ENCODE measurements around the gene PPP2R2D.

The PPP2R2D gene

DNA sequence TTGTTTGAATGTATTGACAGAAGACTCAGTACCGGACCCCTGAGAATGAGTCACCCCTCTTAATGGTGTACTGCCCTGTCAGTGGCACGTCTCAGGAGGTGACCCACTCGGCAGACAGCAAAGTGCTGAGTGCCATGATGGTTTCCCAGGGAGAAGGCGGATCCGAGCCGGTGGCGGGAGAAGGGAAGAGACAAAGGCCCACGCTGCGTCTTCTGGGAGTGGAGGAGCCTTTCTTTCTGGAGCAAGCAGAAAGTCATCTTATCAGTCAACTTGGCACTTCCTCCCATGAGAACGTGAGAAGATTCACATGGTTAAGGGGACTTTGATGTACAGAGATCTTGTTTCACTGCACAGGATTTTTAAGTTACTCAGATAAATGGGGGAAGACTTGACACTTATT lies 14.6 kb upstream of the PPP2R2D start:
- in situ Hi-C loops (cut with HindIII; ENCODE audit: low sequenced_read_pairs): no loop called here

DNA sequence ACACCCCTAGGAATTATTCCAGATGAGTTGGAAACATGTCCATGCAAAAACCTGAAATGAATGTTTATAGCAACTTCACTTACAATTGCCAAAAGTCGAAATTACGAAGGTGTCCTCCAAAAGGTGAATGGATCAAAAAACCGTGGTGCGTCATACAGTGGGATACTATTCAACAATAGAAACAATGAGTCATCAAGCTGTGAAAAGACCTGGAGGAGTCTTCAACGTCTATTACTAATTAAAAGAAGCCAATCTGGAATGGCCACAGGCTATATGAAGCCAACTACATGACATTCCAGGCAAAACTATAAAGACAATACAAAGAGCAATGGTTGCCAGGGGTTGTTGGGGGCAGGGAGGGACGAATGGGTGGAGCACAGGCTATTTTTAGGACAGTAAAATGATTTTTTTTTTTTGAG lies 12.6 kb upstream of the PPP2R2D start:
- in situ Hi-C loops (cut with HindIII; ENCODE audit: low sequenced_read_pairs): no loop called here

DNA sequence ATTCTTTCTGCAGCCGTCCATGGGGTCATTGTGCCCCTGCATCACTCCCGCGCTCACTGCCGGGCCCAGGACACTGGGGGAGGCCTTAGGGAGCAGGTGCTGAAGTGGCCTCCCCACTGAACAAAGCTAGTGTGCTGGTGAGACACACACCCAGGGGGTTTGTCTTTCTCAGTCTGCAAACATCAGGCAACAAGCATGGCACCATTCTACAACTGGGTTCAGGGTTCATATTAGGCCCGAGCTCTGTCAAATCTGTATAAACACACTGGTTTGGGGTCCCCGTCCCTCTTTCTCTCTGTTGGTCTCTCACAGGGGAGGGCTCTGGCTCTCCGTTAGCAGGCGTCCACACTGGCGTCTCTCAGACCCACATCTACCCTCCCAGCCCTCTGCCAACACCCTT lies 11.1 kb upstream of the PPP2R2D start:
- in situ Hi-C loops (cut with HindIII; ENCODE audit: low sequenced_read_pairs): no loop called here

DNA sequence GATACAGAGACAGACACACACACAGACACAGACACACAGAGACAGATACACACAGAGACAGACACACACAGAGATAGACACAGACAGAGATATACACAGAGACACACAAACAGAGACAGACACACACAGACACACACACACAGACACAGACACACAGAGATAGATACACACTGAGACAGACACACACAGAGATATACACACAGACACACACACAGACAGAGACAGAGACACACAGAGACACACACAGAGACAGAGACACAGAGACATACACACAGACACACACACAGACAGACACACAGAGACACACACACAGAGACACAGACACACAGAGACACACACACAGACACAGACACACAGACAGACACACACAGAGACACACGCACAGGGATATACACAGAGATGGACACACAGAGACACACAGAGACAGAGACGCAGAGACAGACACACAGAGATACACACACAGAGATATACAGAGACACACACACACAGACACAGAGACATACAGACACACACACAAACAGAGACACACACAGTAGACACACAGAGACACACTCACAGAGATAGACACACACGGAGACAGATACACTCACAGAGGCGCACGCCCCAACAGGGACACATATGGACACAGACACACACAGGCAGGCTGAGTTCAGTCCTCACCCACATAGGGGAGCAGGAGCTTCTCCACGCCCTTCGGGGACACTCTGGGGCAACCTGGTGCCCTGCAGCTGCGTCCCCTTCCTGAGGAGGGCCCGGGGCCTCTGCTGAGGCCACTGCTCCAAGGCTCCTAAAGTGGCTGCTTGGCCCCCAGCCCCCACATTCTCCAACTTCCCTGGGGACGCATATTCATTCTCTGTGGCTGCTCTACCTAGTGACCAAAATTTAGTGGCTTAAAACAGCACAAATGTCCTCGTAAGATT lies 10.3 kb upstream of the PPP2R2D start:
- in situ Hi-C loops (cut with HindIII; ENCODE audit: low sequenced_read_pairs): no loop called here

DNA sequence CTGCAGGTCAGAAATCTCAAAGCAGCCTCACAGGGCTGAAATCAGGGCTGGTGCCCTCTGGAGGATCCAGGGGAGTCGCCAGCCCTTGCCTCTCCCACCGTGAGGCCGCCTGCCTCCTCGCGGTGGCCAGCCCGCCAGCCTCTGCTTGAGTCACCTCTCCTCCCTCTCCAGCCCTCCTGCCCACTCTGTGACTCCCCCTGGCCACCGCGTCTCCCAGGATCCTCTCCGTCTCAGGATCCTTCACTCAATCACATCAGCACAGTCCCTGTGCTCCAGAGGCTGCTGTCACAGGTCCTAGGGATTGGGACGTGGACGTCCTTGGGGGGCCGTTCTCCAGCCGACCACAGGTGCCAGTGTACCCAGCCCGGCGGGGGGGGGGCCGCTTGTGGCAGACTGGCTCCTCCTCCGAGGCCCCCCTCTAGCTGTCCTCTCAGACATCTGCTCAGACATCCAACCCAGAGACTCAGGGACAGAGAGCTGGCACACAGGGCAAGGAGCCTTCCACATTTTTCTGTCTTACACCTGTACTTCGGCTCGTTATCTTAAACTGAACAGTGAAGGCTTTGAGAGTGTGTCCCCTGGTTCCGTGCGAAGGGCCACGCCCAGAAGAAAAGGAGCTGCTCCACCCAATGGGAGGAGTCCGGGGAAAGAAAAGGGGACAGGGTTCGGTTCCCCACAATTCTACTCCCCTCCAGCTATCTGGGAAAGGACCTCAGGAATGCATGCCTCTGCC lies 9.4 kb upstream of the PPP2R2D start:
- in situ Hi-C loops (cut with HindIII; ENCODE audit: low sequenced_read_pairs): no loop called here

DNA sequence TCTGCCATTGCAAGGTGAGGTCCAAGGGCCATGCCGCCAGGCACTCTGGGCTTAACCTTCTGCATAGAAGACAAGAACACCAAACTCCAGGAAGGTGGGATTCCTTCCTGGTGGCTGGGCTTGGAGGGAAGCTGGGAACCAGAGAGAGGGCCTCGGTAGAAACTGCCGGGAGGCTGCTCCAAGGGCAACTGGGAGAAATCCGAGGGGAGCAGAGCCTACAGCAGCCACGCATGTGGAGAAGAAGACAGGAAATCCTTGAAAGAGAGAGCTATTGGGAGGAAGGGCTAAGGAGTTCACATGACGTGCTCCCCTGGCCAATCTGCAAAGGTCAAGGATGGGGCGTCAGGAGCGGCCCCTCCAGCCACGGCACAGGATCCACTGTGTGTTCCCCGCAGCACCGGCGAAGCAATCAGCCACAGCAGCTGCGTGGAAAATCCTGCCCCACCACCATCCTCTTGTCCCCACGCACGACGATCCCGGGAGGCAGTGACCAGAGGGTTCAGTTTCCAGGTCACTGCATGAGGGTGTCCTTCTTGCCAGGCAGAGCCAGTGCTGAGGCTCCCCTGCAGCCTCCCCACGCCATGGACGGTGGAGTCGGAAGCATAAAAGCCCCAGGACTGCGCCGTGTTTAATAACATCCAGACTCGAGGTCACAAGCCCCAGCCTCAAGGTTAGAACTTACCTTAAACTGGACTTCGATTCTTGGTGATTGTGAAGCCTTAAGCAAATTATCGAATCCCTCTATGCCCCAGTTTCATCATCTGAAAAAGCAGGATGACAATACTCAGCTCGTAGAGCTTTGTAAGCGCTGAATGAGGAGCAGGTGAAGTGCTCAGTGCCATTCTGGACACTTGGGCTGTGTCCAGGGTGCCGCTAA lies 8.6 kb upstream of the PPP2R2D start:
- in situ Hi-C loops (cut with HindIII; ENCODE audit: low sequenced_read_pairs): no loop called here

DNA sequence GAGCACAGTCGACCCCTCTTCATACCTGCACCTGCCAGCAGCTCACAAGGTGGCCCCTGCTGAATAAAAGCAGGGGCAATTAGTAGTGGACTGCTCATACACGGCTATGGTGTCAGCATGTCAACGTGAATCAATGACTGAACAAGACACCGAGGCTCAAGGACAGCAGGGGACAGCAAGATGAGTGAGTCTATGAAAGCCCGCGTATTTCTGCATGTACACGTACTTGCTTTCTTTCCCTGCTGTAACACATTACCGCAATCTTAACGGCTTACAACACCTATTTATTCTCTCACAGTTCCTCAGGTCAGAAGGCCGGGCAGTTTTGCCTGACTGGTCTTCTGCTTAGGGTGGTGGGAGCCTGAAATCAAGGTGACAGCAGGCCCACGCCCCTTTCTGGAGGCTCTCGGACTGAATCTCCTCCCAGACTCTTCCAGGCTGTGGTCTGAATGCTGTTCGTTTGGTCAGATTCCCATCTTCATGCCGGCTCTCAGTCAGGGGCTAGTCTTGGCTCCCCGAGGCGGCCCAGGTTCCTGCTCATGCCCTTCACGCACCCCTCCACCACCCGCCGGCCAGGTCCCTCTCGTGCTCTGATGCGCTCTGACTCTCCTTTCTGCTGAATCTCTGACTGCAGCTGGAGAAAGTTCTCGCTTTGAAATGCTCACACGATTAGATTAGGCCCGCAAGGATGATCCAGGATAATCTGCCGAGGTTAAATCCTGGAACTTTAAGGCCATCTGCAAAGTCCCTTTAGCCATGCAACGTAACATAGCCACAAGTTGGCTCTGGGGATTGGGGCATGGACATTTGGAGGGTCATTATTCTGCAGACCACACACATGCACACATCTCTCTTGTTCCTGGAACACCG lies 7.8 kb upstream of the PPP2R2D start:
- in situ Hi-C loops (cut with HindIII; ENCODE audit: low sequenced_read_pairs): no loop called here

DNA sequence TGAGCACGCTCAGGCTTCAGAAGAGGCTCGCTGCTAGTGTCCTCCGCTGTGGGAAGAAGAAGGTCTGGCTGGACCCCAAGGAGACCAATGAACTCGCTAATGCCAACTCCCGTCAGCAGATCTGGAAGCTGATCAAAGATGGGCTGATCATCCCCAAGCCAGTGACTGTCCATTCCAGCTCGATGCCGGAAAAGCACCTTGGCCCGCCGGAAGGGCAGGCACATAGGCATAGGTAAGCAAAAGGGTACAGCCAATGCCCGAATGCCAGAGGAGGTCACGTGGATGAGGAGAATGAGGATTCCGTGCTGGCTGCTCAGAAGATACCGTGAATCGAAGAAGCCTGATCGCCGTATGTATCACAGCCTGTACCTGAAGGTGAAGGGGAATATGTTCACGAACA lies 5.7 kb upstream of the PPP2R2D start:
- in situ Hi-C loops (cut with HindIII; ENCODE audit: low sequenced_read_pairs): loop anchor here (5.0 kb wide), 1 partner anchor 47 kb away; no protein-coding TSS in a partner anchor

DNA sequence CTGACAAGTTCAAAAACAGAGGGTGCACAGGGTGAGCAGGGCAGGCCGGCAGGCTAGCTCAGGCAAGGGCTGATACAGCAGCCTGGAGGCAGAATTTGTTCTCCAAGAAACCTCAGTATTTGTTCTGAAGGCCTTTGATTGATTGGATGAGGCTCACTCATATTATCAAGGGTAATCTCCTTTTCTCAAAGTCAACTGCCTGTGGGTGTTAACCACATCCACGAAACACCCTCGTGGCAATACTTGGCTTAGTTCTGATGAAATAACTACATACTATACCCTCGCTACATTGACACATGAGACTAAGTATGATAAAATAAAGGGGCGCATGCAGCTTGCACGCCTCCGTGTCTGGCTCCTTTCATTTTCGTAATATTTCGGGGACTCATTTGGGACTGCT lies 4.4 kb upstream of the PPP2R2D start:
- in situ Hi-C loops (cut with HindIII; ENCODE audit: low sequenced_read_pairs): loop anchor here (5.0 kb wide), 1 partner anchor 46 kb away; no protein-coding TSS in a partner anchor

DNA sequence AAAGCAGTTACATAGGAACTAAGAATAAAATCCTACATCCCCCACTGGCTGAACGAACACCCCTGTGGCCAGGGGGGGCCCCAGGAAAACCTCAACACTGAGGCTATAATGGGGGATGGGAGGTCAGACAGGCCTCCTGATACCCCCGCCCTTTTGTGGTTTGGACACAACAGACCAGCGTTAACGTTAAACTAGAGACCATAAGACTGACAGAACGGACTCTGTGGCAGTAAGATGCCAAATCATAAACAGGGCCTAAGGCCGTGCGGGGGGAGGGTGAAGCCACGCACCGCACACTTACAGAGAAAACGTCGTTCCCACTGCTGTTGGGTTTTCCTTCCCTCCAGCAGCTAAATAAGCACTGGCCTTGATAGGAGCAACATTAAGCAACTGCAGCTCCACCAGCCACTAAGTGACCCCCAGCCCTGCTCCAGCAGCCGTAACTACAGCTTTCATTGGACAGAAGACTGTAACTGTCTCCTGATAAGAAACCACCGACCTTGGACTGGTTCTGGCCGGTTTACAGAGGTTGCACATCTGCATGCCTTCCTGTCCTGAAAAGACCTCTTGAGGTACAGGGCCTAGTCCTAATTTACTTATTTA lies 3.4 kb upstream of the PPP2R2D start:
- in situ Hi-C loops (cut with HindIII; ENCODE audit: low sequenced_read_pairs): loop anchor here (5.0 kb wide), 1 partner anchor 45 kb away; no protein-coding TSS in a partner anchor

DNA sequence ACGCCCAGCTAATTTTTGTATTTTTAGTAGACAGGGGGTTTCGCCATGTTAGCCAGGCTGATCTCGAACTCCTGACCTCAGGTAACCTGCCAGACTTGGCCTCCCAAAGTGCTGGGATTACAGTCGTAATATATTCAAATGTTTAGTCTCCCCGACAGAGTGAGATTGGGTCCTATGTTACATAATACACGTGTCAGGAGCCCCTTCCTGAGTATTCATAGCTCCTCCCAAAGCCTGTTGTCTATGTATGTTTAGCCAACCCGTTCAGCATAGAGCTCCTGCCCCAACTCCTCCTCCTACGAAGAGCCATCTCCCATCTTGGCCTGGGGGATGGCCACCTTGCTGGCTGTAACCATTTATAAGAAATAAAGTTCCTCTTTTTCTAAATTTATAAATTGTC lies 2.7 kb upstream of the PPP2R2D start:
- in situ Hi-C loops (cut with HindIII; ENCODE audit: low sequenced_read_pairs): loop anchor here (5.0 kb wide), 1 partner anchor 44 kb away; no protein-coding TSS in a partner anchor

DNA sequence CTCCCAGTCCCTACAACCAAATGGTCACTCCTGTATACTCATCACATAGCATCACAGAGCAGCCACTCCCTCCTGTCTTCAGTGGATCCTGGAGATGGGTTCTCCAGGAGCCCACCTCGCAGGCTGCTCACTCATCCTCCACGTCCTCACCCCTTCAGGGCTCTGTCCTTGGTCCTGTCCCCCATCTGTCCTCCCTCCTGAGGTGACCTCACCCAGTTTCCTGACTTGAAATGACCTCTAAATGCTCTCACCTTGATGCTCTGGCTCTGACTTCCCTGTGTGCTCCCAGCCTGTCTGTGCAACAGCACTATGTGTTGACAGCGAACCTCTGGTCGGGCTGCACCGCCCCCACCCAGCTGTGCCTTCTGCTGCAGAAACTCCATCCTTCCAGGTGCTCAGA lies 2.1 kb upstream of the PPP2R2D start:
- in situ Hi-C loops (cut with HindIII; ENCODE audit: low sequenced_read_pairs): loop anchor here (5.0 kb wide), 1 partner anchor 44 kb away; no protein-coding TSS in a partner anchor

DNA sequence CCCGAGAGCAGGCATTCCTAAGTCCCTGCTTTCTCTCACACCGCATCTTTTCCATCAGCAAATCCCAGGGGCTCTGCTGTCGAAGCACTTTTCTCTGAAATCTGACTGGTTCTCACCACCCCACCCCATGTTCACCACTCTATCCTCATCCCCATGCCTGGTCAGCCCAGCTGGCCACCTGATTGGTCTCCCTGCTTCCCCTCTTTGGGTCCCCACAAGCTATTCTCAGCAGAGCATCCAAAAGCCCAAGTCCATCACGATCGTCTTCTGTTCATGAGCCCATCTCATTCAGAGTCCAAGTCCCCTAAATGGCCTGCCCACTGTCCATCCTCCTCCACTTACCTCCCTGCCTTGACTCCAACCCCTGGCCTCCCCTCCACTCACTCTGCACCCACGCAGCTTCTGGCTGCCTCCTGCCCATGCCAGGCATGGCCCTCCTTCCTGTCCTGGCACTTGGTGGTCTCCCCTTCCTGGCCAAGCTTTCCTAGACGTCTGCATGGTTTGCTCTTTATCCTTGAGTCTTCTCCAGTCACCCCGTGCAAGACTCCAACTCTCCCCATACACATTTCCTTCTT lies 1.6 kb upstream of the PPP2R2D start:
- in situ Hi-C loops (cut with HindIII; ENCODE audit: low sequenced_read_pairs): loop anchor here (5.0 kb wide), 1 partner anchor 43 kb away; no protein-coding TSS in a partner anchor

DNA sequence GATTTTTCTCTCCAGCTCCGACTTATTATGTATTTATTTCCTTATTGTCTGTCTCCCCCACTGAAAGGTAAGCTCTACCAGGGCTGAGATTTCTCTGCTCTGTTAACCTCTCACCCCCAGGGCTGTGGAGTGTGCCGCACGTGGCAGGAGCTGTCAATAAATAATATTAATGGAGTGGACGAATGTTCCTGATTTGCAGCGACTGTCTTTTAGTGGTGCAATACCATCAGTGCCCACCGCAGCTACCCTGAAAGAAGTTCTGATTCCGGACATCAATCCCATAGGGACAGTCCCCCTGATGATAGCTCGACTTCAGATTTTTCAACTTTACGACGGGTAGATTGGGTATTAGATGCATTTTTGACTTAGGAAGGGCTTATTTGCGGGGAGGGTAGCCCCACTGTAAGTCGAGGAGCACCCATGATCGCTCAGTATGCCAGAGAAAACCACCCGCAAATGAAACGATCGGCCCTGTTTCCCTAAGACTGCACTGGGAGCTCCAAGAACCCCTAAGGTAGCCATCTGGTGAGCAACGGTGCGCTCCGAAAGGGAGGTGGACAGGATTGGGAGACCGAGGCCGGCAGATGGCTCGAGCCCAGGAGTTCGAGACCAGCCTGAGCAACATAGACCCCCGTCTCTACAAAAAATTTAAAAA lies 986 bp upstream of the PPP2R2D start:
- in situ Hi-C loops (cut with HindIII; ENCODE audit: low sequenced_read_pairs): loop anchor here (5.0 kb wide), 1 partner anchor 42 kb away; no protein-coding TSS in a partner anchor

DNA sequence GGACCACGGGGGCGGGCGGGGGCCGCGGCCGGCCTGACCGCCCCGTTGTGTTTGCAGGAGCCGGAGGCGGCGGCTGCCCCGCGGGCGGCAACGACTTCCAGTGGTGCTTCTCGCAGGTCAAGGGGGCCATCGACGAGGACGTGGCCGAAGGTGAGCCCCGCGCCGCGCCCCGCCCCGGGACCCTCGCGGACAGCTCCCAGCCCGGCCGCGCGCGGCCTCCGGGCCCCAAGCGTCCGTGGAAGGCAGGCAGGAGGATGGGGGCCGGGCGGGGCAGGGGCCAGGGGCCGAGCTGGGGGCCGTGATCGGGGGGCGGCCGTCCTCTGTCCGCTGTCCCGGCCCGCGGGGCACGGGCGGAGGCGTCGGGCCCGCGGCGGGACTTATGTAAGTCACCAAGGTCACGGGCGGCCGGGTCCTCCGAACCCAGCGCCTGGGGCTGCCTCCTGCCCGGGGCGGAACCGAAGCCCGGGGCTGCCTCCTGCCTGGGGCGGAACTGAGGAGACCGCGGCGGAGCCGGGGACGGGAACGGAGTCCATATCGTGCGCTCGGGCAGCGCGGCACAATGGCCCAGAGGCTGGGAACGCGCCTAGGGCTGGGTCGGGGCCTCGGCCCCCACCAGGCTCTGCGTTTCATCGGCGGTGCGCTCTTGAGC lies 497 bp downstream of the PPP2R2D start:
- in situ Hi-C loops (cut with HindIII; ENCODE audit: low sequenced_read_pairs): no loop called here

DNA sequence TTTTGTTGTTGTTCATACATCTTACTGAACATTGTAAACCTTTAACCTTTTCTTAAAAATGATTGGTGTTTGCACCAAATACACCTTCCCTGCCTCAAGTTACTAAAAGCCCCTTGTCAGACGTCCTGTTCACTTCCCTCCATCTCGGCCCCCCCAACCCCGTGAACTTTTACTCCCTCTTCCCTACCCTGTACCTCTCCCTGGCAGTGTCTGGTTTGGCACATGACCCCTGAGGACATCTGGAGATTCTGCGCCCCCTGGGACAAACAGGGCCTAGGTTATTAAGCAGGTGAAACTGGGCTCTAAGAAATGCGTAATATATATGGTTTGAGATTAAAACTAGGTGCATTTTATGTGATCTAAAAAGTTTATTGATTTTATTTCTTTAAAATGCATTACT lies 1.4 kb downstream of the PPP2R2D start:
- in situ Hi-C loops (cut with HindIII; ENCODE audit: low sequenced_read_pairs): no loop called here

DNA sequence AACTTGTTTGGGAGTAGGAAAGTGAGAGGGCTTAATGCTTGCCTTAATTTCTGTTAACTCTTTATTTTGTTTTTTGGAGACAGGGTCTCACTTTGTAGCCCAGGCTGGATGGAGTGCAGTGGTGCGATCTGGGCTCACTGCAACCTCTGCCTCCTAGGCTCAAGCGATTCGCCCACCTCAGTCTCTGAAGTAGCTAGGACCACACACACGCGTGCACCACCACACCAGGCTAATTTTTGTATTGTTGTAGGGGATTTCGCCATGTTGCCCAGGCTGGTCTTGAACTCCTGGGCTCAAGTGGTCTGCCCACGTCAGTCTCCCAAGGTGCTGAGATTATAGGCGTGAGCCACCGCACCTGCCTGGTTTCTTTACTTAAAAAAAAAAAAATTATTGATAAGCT lies 1.9 kb downstream of the PPP2R2D start:
- in situ Hi-C loops (cut with HindIII; ENCODE audit: low sequenced_read_pairs): no loop called here

DNA sequence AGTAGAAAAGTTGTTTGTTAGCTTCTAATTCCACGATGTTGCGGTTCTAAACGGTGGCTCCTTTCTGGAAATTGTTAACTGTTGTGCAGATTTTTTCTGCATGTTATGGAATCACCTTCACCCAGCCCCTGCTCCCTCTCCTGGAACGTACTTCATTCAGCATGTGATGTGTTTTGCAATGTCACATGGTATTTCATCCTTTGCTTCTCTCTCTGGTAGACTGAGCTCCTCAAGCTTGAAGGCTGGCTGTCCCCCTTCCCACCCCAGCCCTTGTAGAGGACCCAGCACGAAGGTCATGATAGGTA lies 4.4 kb downstream of the PPP2R2D start:
- in situ Hi-C loops (cut with HindIII; ENCODE audit: low sequenced_read_pairs): loop anchor here (5.0 kb wide), 1 partner anchor 77 kb away; the partner anchor contains the start of gene BNIP3

All from endothelial cell of hepatic sinusoid (primary cell).